ENCODE data around the gene GRIPAP1. TPM values are rescaled to one million over a fixed set of nuclear protein-coding genes. Genes with fewer than 3 reads are reported as not detected.

GRIPAP1 gene
- total and polyA plus RNA-seq, 2 of the 13 experiments (the other 11 are each of a cell fraction or from before 2014, with no cell fraction given) = 16.1 to 22.6 TPM

GRCh38 chrX:48974574-48974973 is 27.5 kb downstream of the GRIPAP1 start:
- no peaks in the 10 kb centered on the region for H3K79me2 ChIP-seq (ENCODE audit: insufficient read depth, low read length)
- no peak for TF ChIP-seq HNRNPL (IDR thresholded peaks at IDR 0.05; ENCODE audit: low read depth, low read length)
- TF ChIP-seq ZNF160 (CRISPR knock-in tag; IDR thresholded peaks at IDR 0.05) = no peak
- TF ChIP-seq SATB2 (CRISPR knock-in tag; IDR thresholded peaks at IDR 0.05) = no peak
- no peak for TF ChIP-seq SNAPC4 (CRISPR knock-in tag; IDR thresholded peaks at IDR 0.05)
- TF ChIP-seq, protein P1, sequence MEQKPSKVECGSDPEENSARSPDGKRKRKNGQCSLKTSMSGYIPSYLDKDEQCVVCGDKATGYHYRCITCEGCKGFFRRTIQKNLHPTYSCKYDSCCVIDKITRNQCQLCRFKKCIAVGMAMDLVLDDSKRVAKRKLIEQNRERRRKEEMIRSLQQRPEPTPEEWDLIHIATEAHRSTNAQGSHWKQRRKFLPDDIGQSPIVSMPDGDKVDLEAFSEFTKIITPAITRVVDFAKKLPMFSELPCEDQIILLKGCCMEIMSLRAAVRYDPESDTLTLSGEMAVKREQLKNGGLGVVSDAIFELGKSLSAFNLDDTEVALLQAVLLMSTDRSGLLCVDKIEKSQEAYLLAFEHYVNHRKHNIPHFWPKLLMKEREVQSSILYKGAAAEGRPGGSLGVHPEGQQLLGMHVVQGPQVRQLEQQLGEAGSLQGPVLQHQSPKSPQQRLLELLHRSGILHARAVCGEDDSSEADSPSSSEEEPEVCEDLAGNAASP (CRISPR knock-in tag; IDR thresholded peaks at IDR 0.05; ENCODE audit: borderline replicate concordance) = no peak
- TF ChIP-seq ZFAT (CRISPR knock-in tag; conservative IDR thresholded peaks at IDR 0.05) = no peak
- no peak for TF ChIP-seq ZNF644 (CRISPR knock-in tag; IDR thresholded peaks at IDR 0.05; ENCODE audit: low read depth)
- no peak for TF ChIP-seq NFE2 (CRISPR knock-in tag; IDR thresholded peaks at IDR 0.05)
- no peak for TF ChIP-seq ZBTB38 (CRISPR knock-in tag; IDR thresholded peaks at IDR 0.05)
- TF ChIP-seq KDM5B (CRISPR knock-in tag; IDR thresholded peaks at IDR 0.05; ENCODE audit: borderline replicate concordance) = no peak
- TF ChIP-seq ASH2L (IDR thresholded peaks at IDR 0.05; ENCODE audit: insufficient read length, low read depth, low read length) = no peak
- no peak for TF ChIP-seq IKZF1 (IDR thresholded peaks at IDR 0.05)
- no peak for TF ChIP-seq RARG (CRISPR knock-in tag; IDR thresholded peaks at IDR 0.05; ENCODE audit: low read depth)
- no peak for TF ChIP-seq ZNF552 (CRISPR knock-in tag; IDR thresholded peaks at IDR 0.05; ENCODE audit: borderline replicate concordance)
- in situ Hi-C loops (cut with HindIII; ENCODE audit: extremely low pct_ligation_motif_present, low pct_unique_long_range_greater_than_20kb) (no loop called here), intact Hi-C loops (cut with micrococcal nuclease; ENCODE audit: unreplicated experiment) (no loop called here)
- peaks cover 1 to 7% of the 10 kb centered on the region in 2 experiments; a peak in 4 of 5 replicates for H3K36me3 ChIP-seq (replicated peaks in 1 of 2; ENCODE audit: control insufficient read depth in 1 of 2, insufficient read depth in 2 of 2, low read length in 2 of 2)
- H3K4me2 ChIP-seq (ENCODE audit: low read depth, low read length) = no peak overlapping the region
- peaks cover 11% of the 10 kb centered on the region for H3K4me1 ChIP-seq (ENCODE audit: insufficient read depth, low read length)
- no peaks in the 10 kb centered on the region for H4K20me1 ChIP-seq (ENCODE audit: insufficient read depth, low read length)
- no peak overlapping the region for H2AFZ ChIP-seq (ENCODE audit: low read length)
- BruUV-seq (replicated peaks) = no TSS peak
- ChIA-PET POLR2A (no interaction called here), CTCF (ENCODE audit: low intra/inter-chr PET ratio, low total read pairs) (no interaction called here)
- no peak overlapping the region for H3K9ac ChIP-seq (ENCODE audit: insufficient read depth, low read depth, low read length)
- no peak overlapping the region for H3K4me3 ChIP-seq (replicated peaks in 1 of 3; ENCODE audit: insufficient read depth in 1 of 3, low read depth in 2 of 3, low read length in 3 of 3)
- no peaks in the 10 kb centered on the region for H3K9me3 ChIP-seq (ENCODE audit: low read length)
- H3K27ac ChIP-seq (ENCODE audit: extremely low read length, insufficient read depth, low read length) = no peak overlapping the region
- no peaks in the 10 kb centered on the region for H3K27me3 ChIP-seq (ENCODE audit: control insufficient read depth in 1 of 2, insufficient read depth in 2 of 2, low read length in 2 of 2)
- FAIRE-seq (no peak), ATAC-seq (no peak), DNase-seq (ENCODE audit: low spot score) (no peak)
- 94% methylated on average over 2 of the region's 2 CpGs for WGBS (ENCODE audit: low lambda C conversion rate)
